ENCODE measurements around the gene LAMB1.

The LAMB1 gene

DNA sequence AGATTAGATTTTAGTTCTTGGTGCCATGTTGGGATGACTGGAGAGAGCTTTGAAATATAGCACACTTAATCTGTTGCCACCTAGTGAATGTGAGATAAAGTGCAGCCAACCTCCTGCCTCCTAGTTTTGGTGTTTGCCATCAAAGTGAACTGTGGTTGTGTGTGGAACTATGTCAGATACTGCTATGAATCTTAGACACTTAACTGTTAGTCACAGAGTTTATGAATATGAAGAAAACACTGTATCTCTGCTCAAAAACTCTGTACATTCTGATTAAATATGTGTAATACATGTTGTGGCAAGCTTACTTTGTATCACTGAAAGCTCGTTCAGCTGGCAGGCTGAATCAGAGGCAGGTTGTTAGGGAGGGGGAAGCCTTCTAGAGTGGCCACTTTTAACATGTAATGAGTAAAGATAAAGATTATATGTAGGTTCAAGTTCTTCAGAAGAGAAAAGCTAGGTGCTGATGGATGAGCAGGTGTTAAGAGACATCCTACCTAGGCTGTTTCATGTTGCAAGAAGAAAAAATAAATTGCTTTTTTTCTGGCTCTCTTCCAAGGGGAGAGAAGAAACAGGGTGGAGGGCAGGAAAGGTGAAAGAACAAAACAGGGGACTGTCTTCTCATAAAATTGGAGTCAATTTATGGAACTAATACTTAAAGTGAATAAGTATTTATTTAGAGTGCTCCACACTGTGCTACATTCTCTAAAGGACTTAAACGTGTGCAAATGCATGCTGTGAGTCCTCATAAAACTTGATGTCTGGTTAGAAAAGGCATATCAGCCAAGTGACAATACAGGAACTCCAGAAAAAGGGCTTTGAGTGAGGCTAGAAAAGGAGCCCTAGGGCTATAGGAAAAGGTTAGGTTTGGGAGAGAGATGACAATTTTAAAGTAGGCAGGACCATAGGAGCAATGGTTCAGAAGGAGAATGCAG lies 14.1 kb upstream of the LAMB1 start:
- DNase-seq = no peak

DNA sequence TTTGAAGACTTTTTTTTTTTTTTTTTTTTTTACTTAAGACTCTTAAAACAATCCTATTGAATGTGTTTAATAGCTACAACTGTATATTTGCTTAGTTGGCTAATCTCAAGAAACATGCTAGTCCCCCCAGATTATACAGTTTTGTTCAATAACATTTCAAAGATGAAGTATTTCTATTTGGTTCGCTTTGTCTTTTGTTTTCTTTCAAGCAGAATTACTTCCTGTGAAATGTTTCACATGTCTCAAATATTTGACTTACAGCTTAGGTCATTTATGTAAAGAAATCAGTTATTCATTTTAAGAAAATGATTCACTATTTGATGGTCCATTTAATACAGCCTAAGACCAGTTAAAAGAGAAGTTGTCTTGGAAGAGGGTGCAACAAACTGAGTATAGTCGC lies 12.8 kb upstream of the LAMB1 start:
- no peak for DNase-seq

DNA sequence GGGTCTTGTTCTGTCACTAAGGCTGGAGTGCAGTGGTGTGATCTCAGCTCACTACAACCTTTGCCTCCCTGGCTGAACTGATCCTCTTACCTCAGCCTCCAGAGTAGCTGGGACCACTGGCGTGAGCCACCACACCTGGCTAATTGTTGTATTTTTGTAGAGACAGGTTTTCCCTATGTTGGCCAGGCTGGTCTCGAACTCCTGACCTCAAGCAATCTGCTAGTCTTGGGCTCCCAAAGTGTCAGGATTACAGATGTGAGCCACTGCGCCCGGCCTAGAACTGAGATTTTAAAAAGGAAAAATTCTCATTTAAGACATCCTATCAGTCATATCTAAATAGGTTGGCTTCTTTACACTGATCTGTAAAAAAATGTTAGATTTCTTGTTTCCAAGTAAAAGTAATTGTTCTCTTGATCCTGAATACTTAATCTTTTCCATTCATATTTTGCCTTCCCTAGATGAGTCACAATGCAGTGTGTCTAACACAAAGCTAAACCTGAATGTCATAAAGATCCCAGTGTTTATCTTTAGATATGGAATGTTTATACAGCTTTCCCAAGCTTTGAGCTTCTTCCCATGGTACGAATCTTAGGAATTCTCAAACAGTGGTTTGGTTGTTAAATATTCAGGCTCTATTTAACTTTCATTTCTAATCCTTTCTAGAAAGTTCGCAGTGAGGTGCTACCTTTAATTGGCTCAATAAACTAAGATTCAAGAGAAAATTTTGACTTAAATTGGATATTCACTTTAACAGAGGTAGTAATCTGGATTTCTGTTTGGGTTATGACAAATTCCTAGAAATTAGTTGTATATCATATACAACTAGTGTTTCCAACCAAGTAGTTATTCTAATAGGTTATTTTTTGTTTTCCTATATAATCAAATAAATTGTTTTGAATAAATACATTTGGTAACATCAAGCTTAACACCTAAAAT lies 12.1 kb upstream of the LAMB1 start:
- no peak for DNase-seq

DNA sequence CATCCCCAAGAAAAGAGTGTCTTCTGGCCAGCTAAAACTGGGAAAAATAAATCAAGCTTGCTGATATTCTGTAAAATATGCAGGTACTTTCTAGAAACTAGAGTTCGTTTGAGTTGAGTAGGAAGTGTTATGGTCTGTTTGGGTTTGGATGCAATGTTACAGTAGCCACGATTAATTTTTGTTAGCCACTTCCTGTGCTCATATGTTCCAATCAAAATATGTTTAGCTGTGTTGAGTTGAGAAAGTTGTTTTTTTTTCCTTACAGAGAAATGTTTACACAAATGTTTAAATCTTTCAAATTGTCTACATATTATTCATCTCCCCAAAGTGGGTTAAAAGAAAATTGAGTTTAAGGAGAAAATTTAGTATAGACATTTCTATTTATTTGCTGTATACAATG lies 11.3 kb upstream of the LAMB1 start:
- no peak for DNase-seq

DNA sequence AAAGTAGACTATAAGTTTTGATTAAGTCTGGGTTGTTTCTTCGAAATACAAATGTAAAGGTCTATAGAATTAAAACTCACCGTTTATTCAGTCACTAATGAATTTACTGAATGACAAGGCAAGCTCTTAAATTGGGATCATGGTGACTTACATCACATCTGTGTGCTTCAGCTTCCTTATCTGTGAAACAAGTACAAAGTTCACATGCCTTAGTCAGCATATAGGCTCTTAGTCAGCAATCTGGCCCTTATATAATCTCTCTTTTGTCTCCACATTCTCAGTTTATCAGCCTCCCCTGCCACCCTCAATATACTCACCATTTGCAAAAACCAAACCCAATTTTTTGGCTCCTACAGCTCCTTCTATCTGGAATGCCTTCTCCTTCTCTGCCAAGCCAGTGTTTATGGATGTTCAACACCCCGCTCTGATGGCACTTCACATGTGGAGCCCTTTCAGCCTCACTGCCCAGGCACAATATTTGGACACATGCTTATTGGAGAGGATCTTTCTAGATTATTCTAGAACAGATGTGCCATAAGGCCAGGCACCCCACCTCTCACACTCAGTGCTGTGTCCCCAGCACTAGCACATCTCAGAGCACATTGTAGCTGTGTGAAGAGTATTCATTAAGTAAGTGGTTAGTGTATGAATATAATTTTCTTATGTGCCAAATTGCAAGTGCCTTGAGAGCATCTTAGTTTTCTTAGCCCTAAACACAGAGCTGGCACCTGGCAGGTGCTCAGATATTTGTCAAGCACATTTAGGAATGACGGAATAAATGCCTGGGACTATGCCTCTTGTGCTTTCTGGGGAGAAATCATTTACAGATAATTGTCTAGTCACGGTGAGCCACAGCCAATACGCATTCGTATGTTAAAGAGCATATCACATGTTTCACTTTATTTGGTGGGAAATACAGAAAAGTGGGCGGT lies 9.8 kb upstream of the LAMB1 start:
- DNase-seq = no peak

DNA sequence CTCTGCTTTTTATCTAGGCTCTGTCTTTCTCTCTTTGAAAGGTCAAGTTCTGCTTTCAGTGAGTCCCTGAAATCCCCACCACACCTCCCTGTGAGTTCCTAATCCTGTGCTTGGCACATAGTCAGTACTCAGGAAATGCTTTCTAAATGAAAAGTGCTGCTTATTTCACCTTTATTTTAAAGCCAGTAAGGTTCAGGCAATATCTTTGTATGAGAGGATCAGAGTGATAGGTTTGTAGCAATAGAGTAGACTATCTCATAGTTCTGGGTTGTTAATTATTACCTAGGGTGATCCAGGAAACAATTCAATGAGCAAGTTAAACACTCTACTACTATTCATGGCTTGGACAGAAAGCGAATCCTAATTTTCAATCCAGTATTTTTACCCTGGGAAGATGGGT lies 7.4 kb upstream of the LAMB1 start:
- no peak for DNase-seq

DNA sequence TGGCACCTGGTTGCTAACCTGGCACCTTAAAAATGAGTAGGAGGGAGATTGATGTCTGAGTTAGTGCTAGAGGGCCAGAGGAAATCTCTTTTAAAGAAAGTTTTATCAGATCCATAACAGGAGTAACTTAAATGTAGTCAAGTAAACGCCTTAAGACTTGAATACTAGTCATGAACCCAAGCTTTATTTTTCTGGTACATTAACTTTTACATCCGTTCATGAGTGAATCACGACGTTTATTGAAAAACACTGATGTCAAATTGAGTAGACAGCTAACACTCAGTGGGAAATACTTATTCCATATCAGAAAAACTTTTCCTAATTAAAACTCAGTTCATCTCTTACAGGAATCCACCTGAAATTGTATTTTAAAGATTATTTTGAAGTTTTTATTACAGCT lies 6.9 kb upstream of the LAMB1 start:
- DNase-seq = no peak

DNA sequence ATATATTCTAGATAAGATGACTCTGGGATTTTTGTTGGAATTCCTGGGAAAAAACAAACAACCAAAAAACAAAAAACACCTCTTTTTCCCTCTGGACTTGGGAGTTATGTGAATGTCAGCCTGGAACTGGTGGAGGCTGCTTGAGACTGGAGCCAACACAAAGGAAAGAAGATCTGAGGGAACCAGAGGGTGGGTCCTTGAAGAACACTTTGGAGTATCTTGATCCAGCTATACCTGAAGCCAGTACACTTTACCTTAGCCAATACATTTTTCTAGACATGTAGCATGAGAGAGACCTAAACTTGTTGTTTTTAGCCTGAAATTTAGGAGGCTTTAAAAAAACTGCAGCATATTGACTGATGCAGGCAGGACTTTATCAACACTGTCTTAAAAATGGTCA lies 5.9 kb upstream of the LAMB1 start:
- no peak for DNase-seq

DNA sequence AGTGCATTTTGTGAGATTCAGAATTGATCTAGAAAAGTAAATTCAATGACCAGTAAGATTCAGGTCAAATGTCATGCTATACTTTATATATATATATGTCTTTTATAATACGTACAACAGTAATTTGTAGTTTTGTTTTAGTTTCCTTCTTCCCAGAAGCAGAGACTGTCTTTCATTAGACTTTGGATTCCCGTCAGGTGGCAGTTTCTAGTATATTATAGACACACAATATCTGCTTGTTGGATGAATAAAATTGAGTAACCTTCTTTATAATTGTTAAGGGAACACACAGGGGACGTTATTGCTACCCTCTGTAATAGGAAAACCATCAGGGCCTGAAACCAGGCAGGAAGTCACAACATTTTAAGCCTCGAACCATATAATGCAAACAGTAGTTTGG lies 5.3 kb upstream of the LAMB1 start:
- no peak for DNase-seq

DNA sequence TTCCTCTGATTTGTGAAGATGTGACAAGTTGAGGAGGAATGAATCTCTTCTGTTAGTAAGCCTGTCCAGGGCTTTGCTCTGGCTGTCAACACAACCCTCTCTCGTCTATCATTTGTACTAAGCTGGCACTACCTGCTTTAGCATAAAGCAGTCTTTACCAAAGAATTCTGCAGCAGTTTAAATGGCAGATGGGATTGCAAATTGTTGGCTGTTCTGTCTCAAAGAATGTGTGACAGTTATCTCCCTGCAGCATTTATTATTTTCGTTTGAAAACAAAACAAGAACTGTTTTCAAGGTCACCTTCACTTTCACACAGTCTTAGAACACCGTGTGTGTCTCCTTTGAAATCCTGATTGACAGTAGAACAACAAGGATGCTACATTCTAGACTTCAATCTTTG lies 4.8 kb upstream of the LAMB1 start:
- DNase-seq = no peak

DNA sequence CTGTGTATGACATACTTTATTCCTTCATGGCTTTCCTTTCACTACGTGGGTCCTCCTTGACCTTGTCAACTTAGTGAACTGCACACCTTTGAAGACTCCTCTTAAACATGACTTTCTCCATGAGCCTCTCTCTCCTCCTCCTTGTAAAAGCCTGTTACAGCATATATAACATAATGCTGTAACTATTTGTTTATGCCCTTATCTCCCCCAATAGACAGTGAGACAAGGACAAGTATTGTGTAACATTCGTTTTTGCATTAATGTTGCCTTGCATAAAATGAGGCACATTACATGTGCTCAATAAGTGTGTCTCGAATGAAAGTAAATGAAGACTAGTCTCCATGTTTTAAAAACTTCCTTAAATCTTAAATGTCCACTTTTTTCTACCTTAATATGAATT lies 4.3 kb upstream of the LAMB1 start:
- no peak for DNase-seq

DNA sequence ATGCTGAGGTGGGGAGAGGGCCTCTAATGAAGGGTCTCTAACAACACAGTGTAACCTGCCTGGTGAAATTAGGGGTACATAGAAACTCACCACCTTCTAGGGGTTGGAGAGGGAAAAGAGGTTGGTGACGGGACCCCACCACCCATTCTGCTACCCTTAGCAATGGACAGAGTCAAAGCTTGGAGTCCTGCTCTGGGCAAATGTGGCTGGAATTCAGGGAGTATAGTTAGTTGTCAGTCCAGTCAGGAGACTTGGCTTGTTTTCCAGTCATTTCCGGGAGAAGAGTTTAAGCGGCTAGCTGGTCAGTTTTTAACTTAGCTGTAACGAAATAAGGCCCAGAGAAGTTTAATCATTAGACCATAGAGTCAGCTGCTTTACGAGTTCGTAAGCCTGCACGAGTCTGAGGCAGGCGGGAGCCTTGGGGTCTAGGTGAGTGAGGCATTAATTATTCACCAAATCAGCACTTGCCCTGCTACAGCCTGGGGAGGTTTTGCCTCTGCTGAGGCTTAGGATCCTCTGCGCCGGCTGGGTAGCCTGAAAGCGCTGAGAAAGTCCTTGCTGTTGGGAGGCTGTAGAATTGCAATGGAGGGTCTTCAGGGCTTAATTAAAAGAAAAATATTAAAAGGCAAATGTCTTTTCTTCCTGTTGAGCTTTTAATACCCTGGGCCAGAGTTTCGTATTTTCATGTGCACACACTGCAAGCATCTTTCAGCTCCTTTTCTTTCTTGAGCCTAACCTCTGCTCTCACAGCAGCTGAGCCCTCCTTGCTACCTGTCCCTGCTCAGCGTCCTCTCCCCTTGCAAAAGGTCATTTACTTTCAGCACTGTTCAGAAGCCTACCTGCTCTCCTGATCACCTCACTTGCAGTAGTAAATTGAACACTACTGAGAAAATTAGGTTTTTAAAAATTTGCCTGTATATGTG lies 1.5 kb upstream of the LAMB1 start:
- DNase-seq = no peak

DNA sequence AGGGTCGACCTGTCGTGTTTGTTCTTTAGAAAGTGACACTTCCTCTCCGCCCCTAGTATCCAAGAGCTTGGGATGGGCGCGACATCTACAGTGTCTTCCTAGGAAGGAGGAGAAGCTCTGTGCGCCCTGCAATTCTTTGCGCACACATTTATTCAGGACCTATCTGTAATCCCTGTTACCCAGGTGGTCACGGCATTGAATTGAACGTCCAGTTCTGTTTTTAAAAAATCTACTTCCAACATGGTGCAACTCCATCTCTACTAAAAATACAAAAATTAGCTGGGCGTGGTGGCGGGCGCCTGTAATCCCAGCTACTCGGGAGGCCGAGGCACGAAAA lies 606 bp upstream of the LAMB1 start:
- no peak for DNase-seq

DNA sequence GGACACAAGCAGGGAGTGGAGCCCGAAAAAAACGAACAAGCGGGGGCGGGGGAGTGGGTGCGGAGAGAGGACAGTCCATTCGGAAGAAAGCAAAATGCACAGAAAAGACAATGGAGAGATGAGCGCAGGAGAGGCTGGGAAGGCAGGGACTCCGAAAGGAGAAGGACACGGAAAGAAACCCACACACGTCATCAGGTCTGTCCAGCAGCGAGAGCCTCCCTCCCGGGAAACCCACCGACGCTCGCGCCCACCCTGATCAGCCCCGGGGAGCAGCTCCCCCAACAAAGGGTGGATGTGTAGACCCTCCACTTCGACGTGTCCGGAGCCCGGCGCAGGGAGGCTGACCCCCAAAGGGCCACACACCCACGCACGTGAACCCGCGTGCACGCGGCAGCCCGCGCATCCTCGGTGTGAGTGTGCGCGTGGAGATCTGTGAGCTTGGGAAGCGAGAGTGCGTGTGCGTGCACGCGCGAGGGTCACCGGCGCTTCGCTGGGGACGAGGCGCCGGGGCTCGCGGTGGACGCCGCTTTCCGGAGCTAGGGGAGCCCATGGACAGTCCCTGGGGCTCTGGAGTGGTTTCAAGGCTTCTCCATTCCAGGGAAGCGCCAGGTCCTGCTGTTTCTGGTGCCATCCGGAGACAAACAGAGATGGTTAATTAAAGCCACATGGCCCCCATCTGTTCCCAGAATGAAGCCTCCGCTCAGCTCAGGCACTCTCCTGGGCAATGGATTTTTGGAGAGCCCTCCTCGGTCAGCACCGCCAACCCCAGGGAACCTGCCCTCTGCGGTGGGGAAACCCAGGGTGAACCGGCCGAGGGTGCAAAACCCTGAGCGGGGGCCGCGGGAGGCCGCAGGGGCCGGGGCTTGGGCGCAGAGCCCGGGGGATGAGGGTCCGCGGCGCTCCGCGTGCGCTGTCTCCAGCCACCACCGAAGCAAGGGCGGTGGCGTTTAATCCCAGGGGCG lies 916 bp downstream of the LAMB1 start:
- no peak for DNase-seq

DNA sequence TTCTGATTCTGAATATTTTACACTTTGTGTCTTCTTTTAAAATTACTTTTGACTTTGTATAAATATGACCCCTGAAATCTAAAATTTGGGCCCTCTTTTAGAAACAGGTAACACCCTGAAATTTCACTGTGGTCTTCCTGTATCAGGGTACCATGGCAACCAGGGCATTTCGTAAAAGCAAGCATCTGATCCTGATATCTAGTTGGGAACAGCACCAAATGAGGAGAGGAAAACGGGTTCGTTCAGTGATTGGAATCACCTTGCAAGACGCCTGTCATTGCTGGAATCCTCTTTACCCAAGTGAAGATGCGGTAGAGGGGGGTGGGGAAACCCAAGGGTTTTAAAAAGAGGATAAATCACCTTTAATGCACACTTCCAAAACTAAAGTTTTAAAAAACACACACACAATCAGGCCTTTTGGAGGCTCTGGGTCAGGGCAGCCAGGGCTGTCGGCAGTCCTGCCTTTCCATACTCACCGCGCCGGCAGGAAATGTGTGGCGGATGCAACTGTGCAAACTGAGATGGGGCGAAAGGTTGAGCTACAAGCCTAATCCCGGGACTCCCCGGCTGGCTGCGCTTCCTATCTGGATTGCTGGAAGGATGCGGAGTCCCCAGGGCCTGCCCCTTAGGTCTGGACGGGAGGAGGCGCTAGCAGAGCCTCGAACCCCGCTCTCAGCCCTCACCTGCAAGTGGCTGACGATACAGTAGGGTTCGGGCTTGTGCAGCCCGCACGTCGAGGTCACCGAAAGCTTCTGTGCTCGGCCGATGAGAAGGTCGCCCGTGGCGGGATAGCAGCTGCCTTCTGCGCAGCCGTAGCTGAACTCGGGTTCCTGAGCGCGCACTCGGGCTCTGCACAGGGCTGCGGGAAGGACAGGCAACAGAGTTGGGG lies 1.8 kb downstream of the LAMB1 start:
- DNase-seq = no peak

DNA sequence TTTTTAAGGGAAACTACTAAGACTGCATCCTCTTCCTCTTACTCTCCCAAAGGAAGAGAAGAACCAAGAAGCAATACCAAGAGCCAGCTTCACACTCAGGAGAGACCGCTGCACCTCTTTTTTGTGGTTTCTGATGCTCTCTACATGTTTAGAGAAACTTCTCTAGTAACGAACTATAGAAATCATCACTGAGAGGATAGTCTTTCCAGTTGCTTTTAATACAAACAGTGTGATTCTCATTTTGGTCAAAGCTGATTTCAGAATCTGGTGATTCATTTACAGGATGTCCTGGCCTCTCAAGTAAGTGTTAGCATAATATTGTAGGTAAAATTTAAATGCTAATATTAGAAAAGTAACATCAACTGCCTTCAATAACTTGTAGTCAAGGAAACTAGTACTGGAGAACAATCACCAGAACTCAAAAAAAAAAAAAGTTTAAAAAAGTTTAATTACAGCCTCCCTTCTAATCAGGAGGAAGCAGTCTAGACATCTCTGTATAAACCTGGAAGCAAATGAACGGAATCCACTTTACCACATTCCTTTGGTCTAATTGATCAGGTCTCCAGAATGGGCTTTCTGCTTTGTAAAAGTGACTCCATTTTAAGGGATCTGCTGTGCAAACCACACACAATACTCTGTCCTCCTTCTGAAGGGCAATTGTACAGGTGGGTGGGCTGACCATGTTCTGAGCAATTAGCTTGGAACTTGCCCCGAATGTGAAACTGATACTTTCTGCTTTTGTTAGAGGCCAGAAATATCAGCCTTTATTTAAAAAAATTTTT lies 3.0 kb downstream of the LAMB1 start:
- no peak for DNase-seq

DNA sequence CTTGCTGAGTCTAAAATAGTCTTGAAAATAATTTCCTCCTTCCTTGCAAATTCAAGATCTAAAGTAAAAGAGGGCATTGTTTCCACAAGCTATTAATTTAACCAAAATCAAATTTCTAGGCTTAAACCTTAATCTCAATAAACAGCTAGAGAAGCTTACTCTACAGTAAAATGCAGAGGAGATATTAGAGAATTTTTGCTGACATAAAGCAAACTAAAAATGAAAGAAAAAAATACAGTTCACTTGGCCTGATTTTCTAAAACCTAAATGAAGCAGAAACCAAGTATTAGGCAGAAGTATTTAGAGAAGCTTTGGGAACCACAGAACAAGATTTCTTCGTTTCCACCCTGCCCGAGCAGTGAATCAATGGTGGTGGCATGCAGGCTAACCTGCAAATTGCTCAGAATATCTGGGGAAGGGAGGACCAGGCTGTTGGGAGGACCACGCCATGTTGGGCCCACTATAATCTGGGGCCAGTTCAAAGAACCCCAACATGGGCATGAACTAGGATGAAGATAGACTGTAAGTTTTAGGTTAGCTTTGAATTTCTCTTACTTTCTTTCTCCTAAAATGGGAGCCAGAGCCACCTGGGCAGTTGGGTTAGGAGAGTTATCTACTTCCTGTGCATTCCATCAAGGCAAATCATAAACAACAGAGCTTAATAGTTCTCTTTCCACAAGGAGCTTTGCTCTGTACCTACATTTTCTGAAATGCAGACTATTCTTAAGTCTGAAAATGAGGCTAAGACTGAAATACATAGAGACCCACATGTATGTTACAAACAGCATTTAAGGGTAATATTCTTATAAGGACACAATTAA lies 4.1 kb downstream of the LAMB1 start:
- DNase-seq = no peak

DNA sequence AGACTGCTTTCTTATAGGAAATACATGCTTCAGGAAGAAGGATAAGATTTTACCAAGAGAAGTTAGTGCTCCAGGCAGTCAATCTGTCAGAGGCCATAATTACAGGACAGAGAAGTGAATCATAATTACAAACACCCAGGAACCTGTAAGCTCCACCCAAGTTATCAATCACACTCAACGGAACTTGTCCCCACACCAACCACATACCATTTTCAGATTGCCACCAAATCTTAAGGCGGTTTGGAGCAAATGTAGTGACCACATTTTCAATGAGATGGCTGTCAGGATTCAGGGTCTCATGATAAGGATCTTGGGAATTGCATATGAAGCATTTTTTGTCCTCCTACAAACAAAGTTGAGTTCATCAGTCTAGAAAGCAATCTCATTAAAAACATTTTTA lies 4.8 kb downstream of the LAMB1 start:
- no peak for DNase-seq

All from CD4-positive, alpha-beta T cell treated with Interleukin-12 subunit alpha and Interleukin-12 subunit beta, for 1 hour (primary cell).